Measurements from ENCODE around the gene DOCK7.
"Not testable (repeated sequence)": the region's sequence is repeated elsewhere in the genome, so short reads cannot be mapped to it uniquely, and the experiment has no call there.

DOCK7 gene

GRCh38 chr1:62610588-62610987 lies 77.6 kb downstream of the DOCK7 start:
- DNase-seq, result not testable (repeated sequence)

GRCh38 chr1:62608905-62609304 lies 79.3 kb downstream of the DOCK7 start:
- DNase-seq, result no peak

- no peak for DNase-seq
Measured at GRCh38 chr1:62601457-62601856, 86.7 kb downstream of the DOCK7 start.

- DNase-seq, result no peak
Measured at GRCh38 chr1:62599044-62599443, 89.1 kb downstream of the DOCK7 start.

GRCh38 chr1:62597281-62597680 lies 90.9 kb downstream of the DOCK7 start, which contains the start of gene ANGPTL3:
Gene ANGPTL3, plus strand, starts transcription at chr1:62597520. Its CDS starts 47 bp downstream, at chr1:62597567.
- no peak for DNase-seq

- DNase-seq, result no peak
Measured at GRCh38 chr1:62595647-62596046, 92.5 kb downstream of the DOCK7 start.

GRCh38 chr1:62593825-62594394 lies 94.3 kb downstream of the DOCK7 start:
- DNase-seq, result no peak

- DNase-seq, result no peak
Measured at GRCh38 chr1:62590970-62591368, 97.2 kb downstream of the DOCK7 start.

- no peak for DNase-seq
Measured at GRCh38 chr1:62590255-62590969, 97.8 kb downstream of the DOCK7 start.

- no peak for DNase-seq
Measured at GRCh38 chr1:62589321-62589720, 98.9 kb downstream of the DOCK7 start.

GRCh38 chr1:62588000-62588399 lies 100.2 kb downstream of the DOCK7 start:
- DNase-seq, result no peak

GRCh38 chr1:62585469-62586155 lies 102.6 kb downstream of the DOCK7 start:
- DNase-seq, result no peak

GRCh38 chr1:62573675-62574074 lies 114.5 kb downstream of the DOCK7 start:
- no peak for DNase-seq

GRCh38 chr1:62572476-62572875 lies 115.7 kb downstream of the DOCK7 start:
- no peak for DNase-seq

GRCh38 chr1:62571517-62571916 lies 116.7 kb downstream of the DOCK7 start:
- not testable (repeated sequence) for DNase-seq

GRCh38 chr1:62567926-62568325 lies 120.3 kb downstream of the DOCK7 start:
- DNase-seq, result not testable (repeated sequence)

- DNase-seq, result not testable (repeated sequence)
Measured at GRCh38 chr1:62567182-62567581, 121.0 kb downstream of the DOCK7 start.

GRCh38 chr1:62561306-62561705 lies 126.9 kb downstream of the DOCK7 start:
- no peak for DNase-seq

- no peak for DNase-seq
Measured at GRCh38 chr1:62544570-62544969, 143.6 kb downstream of the DOCK7 start.

GRCh38 chr1:62541048-62541447 lies 147.1 kb downstream of the DOCK7 start:
- no peak for DNase-seq

GRCh38 chr1:62539028-62539447 lies 149.1 kb downstream of the DOCK7 start:
- no peak for DNase-seq

GRCh38 chr1:62536865-62537264 lies 151.3 kb downstream of the DOCK7 start:
- no peak for DNase-seq

GRCh38 chr1:62530516-62531154 lies 157.6 kb downstream of the DOCK7 start:
- peak; percentile 6 to 27 for DNase-seq

Measured in hippocampal formation (tissue), 2 donors.